Heart right ventricle (tissue), 16 donors: ENCODE data around the gene HOXB13. TPM values are rescaled to one million over a fixed set of nuclear protein-coding genes. Genes with fewer than 3 reads are reported as not detected.

Experiments used
- ATAC-seq, 8 donors: fragments of 200-7000 bp; cut with Tn5 transposase; one replicate each; pipeline ENCODE4 v1.9.1; 2020; ENCODE audit warnings: mild to moderate bottlenecking in 8 of 8, moderate library complexity in 8 of 8, moderate number of reproducible peaks in 1 of 8
- DNase-seq, 2 donors: peaks; one replicate each; pipeline ENCODE4 v3.0.0-alpha.2; 2020
- H3K27ac ChIP-seq, 10 donors: fragments of 200-600 bp; sonication (generic) in 2 of 10; one replicate each; pipeline versions ENCODE4 v1.5.0 to v1.8.0; 2020 to 2022; ENCODE audit warnings: mild to moderate bottlenecking in 3 of 10
- H3K27me3 ChIP-seq, 7 donors: fragments of 200-600 bp; one replicate each; pipeline ENCODE4 v1.8.0; 2021 to 2022; ENCODE audit warnings: mild to moderate bottlenecking in 2 of 7
- H3K36me3 ChIP-seq, 9 donors: fragments of 200-600 bp; sonication (generic) in 1 of 9; one replicate each; pipeline versions ENCODE4 v1.5.0 to v1.8.0; 2020 to 2022; ENCODE audit warnings: mild to moderate bottlenecking in 2 of 9
- H3K4me1 ChIP-seq, 9 donors: fragments of 200-600 bp; sonication (generic) in 1 of 9; one replicate each; pipeline versions ENCODE4 v1.5.0 to v1.8.0; 2020 to 2022; ENCODE audit warnings: mild to moderate bottlenecking in 4 of 9
- H3K4me3 ChIP-seq, 10 donors: fragments of 200-600 bp; sonication (generic) in 2 of 10; one replicate each; pipeline versions ENCODE4 v1.5.0 to v1.8.0; 2020 to 2022; ENCODE audit warnings: mild to moderate bottlenecking in 7 of 10, moderate library complexity in 2 of 10
- H3K9me3 ChIP-seq, 11 donors: fragments of 200-600 bp in 10 of 11; sonication (generic) in 2 of 11; one replicate each; pipeline versions ENCODE4 v1.5.0 to v1.8.0; 2013 to 2022; ENCODE audit warnings: mild to moderate bottlenecking in 2 of 11, control low read depth in 1 of 11, moderate library complexity in 1 of 11
- CTCF ChIP-seq, 9 donors: fragments of 200-600 bp; sonication (generic) in 2 of 9; IDR thresholded peaks; one replicate each; pipeline versions ENCODE4 v1.5.0 to v1.8.0; 2021 to 2022; ENCODE audit warnings: antibody characterized with exemption in 9 of 9, mild to moderate bottlenecking in 5 of 9, moderate library complexity in 1 of 9
- WGBS, 2 donors: extraction: QIAGEN DNeasy Blood & Tissue Kit; methylation state at CpG; one replicate each; pipeline ENCODE4 v1.1.7; 2013; ENCODE audit warnings: inconsistent platforms in 1 of 2; 5-methylcytosine and 5-hydroxymethylcytosine counted together
- intact Hi-C, 10 donors: fragments of 100-400 bp; cut with DNase I; formaldehyde crosslinking; loops; one replicate each; pipeline versions ENCODE4 v1.11.1 to v1.14.2; 2022
- polyA plus RNA-seq, 2 donors: library from polyadenylated mRNA; stranded (reverse); fragments of 200-250 nt; gene quantifications; one replicate each; pipeline ENCODE4 v1.2.3, GENCODE V29; 2013
- total RNA-seq, 10 donors: library from RNA; stranded (reverse); fragmentation: NEBNext Ultra II Directional in 3 of 10; extraction: Animal tissue kit (Norgen Biotek cat#: 25700) in 3 of 10; gene quantifications; one replicate each; pipeline versions ENCODE4 v1.2.1 to v1.2.4, GENCODE V29; 2021 to 2023
- donor health status: Arrhythmogenic right ventricular cardiomyopathy.
- donor health status: ischemic (EF 13 %, LVEDD 7.1; RV severe dilation, severe dysfunction).
- donor health status: healthy with polysubstance abuse.
- donor health status: DM: no; HTN: yes; CAD: no.
- donor health status: DM: no; HTN: no; CAD: no.
- donor health status: ischemic (EF 25% LVEDD 6.9; RV normal size, moderate dysfunction).
- donor health status: ischemic (EF 25% LVEDD 5.7; RV mildly dilated, moderate dysfunction).
- donor health status: healthy.
- donor health status: DM: yes; HTN: yes; CAD: no.
- donor health status: Ischemic cardiomyopathy.
- donor health status: ischemic (EF 35%, LVEDD 5.7; RV mildly dilated, moderate dysfunction).
- donor health status: nonischemic (EF 11% LVEDD 7.7; RV severe dilation, severe dysfunction).
- donor health status: DM: yes; HTN: yes; CAD: no.
- donor health status: PGD.
- donor health status: ischemic (EF 29% LVEDD 5.4; RV normal size, mild dysfunction).
- donor health status: nonischemic (EF 23%, LVEDD 6.1; RV moderate dilation, normal function).

Gene HOXB13
- total and polyA plus RNA-seq, 12 donors: not detected

GRCh38 chr17:48751733-48752398 lies 23.3 kb upstream of the HOXB13 start:
- no peaks in the 10 kb centered on the region for H3K36me3 ChIP-seq
- no peak for ATAC-seq
- no peaks in the 10 kb centered on the region for H3K9me3 ChIP-seq
- H3K4me3 ChIP-seq: no peak overlapping the region
- peaks cover 0 to 42% (median 8%) of the 10 kb centered on the region in 9 donors for H3K4me1 ChIP-seq
- TF ChIP-seq CTCF (IDR thresholded peaks at IDR 0.05): no peak
- H3K27ac ChIP-seq: no peak overlapping the region
- H3K27me3 ChIP-seq: peaks cover 48 to 100% (median 100%) of the 10 kb centered on the region in 7 donors
- DNase-seq: no peak
- 3 to 4% methylated on average over 13 of the region's 13 CpGs for WGBS, 2 donors
- intact Hi-C loops: no loop called here

- Histone ChIP-seq H3K27me3 (peaks cover 48 to 100% (median 99%) of the 10 kb centered on the region in 7 donors), H3K4me3 (no peak overlapping the region), H3K4me1 (peaks cover 0 to 42% (median 8%) of the 10 kb centered on the region in 9 donors), H3K36me3 (no peaks in the 10 kb centered on the region), H3K27ac (no peak overlapping the region), H3K9me3 (no peaks in the 10 kb centered on the region)
- DNase-seq: no peak
- intact Hi-C loops: no loop called here
- no peak for TF ChIP-seq CTCF (IDR thresholded peaks at IDR 0.05)
- ATAC-seq: no peak
- 2 to 5% methylated on average over 3 of the region's 3 CpGs for WGBS, 2 donors
These were observed 22.6 kb upstream of the HOXB13 start for GRCh38 chr17:48751172-48751571.

GRCh38 chr17:48749621-48750553 lies 21.3 kb upstream of the HOXB13 start:
- intact Hi-C loops: no loop called here
- Histone ChIP-seq H3K27ac (no peak overlapping the region), H3K9me3 (no peaks in the 10 kb centered on the region), H3K36me3 (no peaks in the 10 kb centered on the region), H3K27me3 (peaks cover 41 to 100% (median 99%) of the 10 kb centered on the region in 7 donors), H3K4me1 (peaks cover 0 to 29% (median 4%) of the 10 kb centered on the region in 9 donors), H3K4me3 (no peak overlapping the region)
- DNase-seq (no peak), ATAC-seq (no peak)
- 3 to 8% methylated on average over 32 of the region's 32 CpGs for WGBS, 2 donors
- TF ChIP-seq CTCF (IDR thresholded peaks at IDR 0.05): no peak

GRCh38 chr17:48748718-48749566 lies 20.4 kb upstream of the HOXB13 start:
- Histone ChIP-seq H3K36me3 (no peaks in the 10 kb centered on the region), H3K4me3 (no peak overlapping the region), H3K27me3 (peaks cover 35 to 100% (median 99%) of the 10 kb centered on the region in 7 donors), H3K4me1 (peaks cover 0 to 20% (median 0%) of the 10 kb centered on the region in 9 donors), H3K9me3 (no peaks in the 10 kb centered on the region), H3K27ac (no peak overlapping the region)
- intact Hi-C loops: no loop called here
- TF ChIP-seq CTCF (IDR thresholded peaks at IDR 0.05): no peak
- DNase-seq: no peak
- 19 to 23% methylated on average over 16 of the region's 16 CpGs for WGBS, 2 donors
- ATAC-seq: no peak
